Natural killer cell (primary cell): Measurements from ENCODE around the gene ELK4. TPM values are rescaled to one million over a fixed set of nuclear protein-coding genes. Genes with fewer than 3 reads are reported as not detected.
A peak's percentile ranks its signal among the peaks of the same experiment; 100 is the strongest.

Experiments
- ATAC-seq, 3 donors: fragments of 150-1000 bp in 2 of 3; fragments of 200-7000 bp in 1 of 3; cut with Tn5 transposase; 1 replicate in 1 of 3; 2 replicates in 2 of 3; pipeline ENCODE4 v1.10.0; 2021; ENCODE audit warnings: mild to moderate bottlenecking in 2 of 3, moderate library complexity in 2 of 3
- DNase-seq, 2 donors: peaks; one replicate each; pipeline versions ENCODE4 v3.0.0 to v3.0.0-alpha.2; 2013 to 2021; ENCODE audit warnings: mixed read lengths in 1 of 2
- H3K27ac ChIP-seq: one replicate; pipeline ENCODE4 v1.5.1; 2013; ENCODE audit warnings: mild to moderate bottlenecking, low read length
- H3K27me3 ChIP-seq: one replicate; pipeline ENCODE4 v1.6.1; 2013; ENCODE audit warnings: low read length; ENCODE audit not compliant: control insufficient read depth, insufficient read depth
- H3K36me3 ChIP-seq: one replicate; pipeline ENCODE4 v1.6.1; 2013; ENCODE audit warnings: low read length; ENCODE audit not compliant: control insufficient read depth, insufficient read depth
- H3K4me1 ChIP-seq: one replicate; pipeline ENCODE4 v1.6.1; 2013; ENCODE audit warnings: low read length; ENCODE audit not compliant: control insufficient read depth, insufficient read depth
- H3K4me3 ChIP-seq: one replicate; pipeline ENCODE4 v1.5.1; 2013; ENCODE audit warnings: low read length
- H3K9me3 ChIP-seq: one replicate; pipeline ENCODE4 v1.6.1; 2013; ENCODE audit warnings: low read length; ENCODE audit not compliant: control insufficient read depth, insufficient read depth
- H3K27ac Mint-ChIP-seq, 2 donors: one replicate each; pipeline ENCODE4 v1.8.0; 2022; ENCODE audit warnings: mild to moderate bottlenecking in 2 of 2, mixed read lengths in 2 of 2, moderate library complexity in 1 of 2
- H3K27me3 Mint-ChIP-seq, 2 donors: one replicate each; pipeline ENCODE4 v1.8.0; 2022; ENCODE audit warnings: low read depth in 2 of 2, mixed read lengths in 2 of 2
- H3K36me3 Mint-ChIP-seq: one replicate; pipeline ENCODE4 v1.8.0; 2022; ENCODE audit warnings: mixed read lengths
- H3K4me1 Mint-ChIP-seq, 2 donors: one replicate each; pipeline ENCODE4 v1.8.0; 2022; ENCODE audit warnings: mixed read lengths in 2 of 2
- H3K4me3 Mint-ChIP-seq: one replicate; pipeline ENCODE4 v1.8.0; 2022; ENCODE audit warnings: mild to moderate bottlenecking, moderate library complexity, mixed read lengths
- H3K9me3 Mint-ChIP-seq, 2 donors: one replicate each; pipeline ENCODE4 v1.8.0; 2022; ENCODE audit warnings: mixed read lengths in 2 of 2
- CTCF ChIP-seq: fragments of 200-600 bp; IDR thresholded peaks from one replicate; pipeline ENCODE4 v1.8.0; 2022; ENCODE audit warnings: antibody characterized with exemption
- WGBS: methylation state at CpG from one replicate; pipeline ENCODE4 v1.1.7; 2013; ENCODE audit warnings: missing lambda C conversion rate; ENCODE audit not compliant: insufficient coverage; 5-methylcytosine and 5-hydroxymethylcytosine counted together
- intact Hi-C: fragments of 100-400 bp; cut with micrococcal nuclease; formaldehyde crosslinking; loops from one replicate; pipeline ENCODE4 v1.14.2; 2022
- total RNA-seq, 4 donors: library from RNA; stranded (reverse); fragments of 120-200 nt in 1 of 4; gene quantifications; one replicate each; pipeline versions ENCODE4 v1.2.3 to v1.2.4, GENCODE V29; 2013 to 2022

ELK4 gene
- total RNA-seq, 3 donors from 2014 or later (not counting 1 experiment from before 2014, with no cell fraction given) = 107 to 155 (median 139) TPM

- H3K36me3 ChIP-seq = no peaks in the 10 kb centered on the region
- Mint-ChIP-seq H3K4me1 (no peaks in the 10 kb centered on the region), H3K27me3 (peaks cover 0 to 7% of the 10 kb centered on the region in 2 donors), H3K4me3 (no peak overlapping the region), H3K9me3 (no peaks in the 10 kb centered on the region), H3K36me3 (no peaks in the 10 kb centered on the region), H3K27ac (no peak overlapping the region)
- peaks cover 18% of the 10 kb centered on the region for H3K4me1 ChIP-seq
- DNase-seq (no peak), ATAC-seq (no peak)
- H3K9me3 ChIP-seq = no peaks in the 10 kb centered on the region
- H3K27ac ChIP-seq = no peak overlapping the region
- intact Hi-C loops = no loop called here
- no peak overlapping the region for H3K4me3 ChIP-seq
- 76% methylated on average over 7 of the region's 7 CpGs for WGBS
- no peak for TF ChIP-seq CTCF
- H3K27me3 ChIP-seq = no peaks in the 10 kb centered on the region
These were observed 47.1 kb downstream of the ELK4 start for GRCh38 chr1:205584732-205585131.

GRCh38 chr1:205583461-205584130 lies 48.2 kb downstream of the ELK4 start:
- H3K9me3 Mint-ChIP-seq = no peaks in the 10 kb centered on the region
- 83% methylated on average over 7 of the region's 7 CpGs for WGBS
- Histone ChIP-seq H3K4me1 (peaks cover 18% of the 10 kb centered on the region), H3K4me3 (no peak overlapping the region), H3K9me3 (no peaks in the 10 kb centered on the region), H3K27ac (no peak overlapping the region), H3K36me3 (no peaks in the 10 kb centered on the region), H3K27me3 (no peaks in the 10 kb centered on the region)
- ATAC-seq (no peak), DNase-seq (no peak)
- intact Hi-C loops = no loop called here
- H3K4me1 Mint-ChIP-seq = no peaks in the 10 kb centered on the region
- no peak for TF ChIP-seq CTCF
- H3K36me3 Mint-ChIP-seq = no peaks in the 10 kb centered on the region
- H3K4me3 Mint-ChIP-seq = no peak overlapping the region
- H3K27ac Mint-ChIP-seq = no peak overlapping the region
- peaks cover 0 to 7% of the 10 kb centered on the region in 2 donors for H3K27me3 Mint-ChIP-seq

GRCh38 chr1:205582471-205583291 lies 49.1 kb downstream of the ELK4 start:
- no peak for TF ChIP-seq CTCF
- Histone ChIP-seq H3K4me1 (peaks cover 18% of the 10 kb centered on the region), H3K36me3 (no peaks in the 10 kb centered on the region), H3K4me3 (no peak overlapping the region), H3K27me3 (no peaks in the 10 kb centered on the region), H3K27ac (no peak overlapping the region), H3K9me3 (no peaks in the 10 kb centered on the region)
- no peak overlapping the region for H3K4me3 Mint-ChIP-seq
- H3K9me3 Mint-ChIP-seq = no peaks in the 10 kb centered on the region
- DNase-seq (peak in 1 of 2 donors; percentile 60), ATAC-seq (peak in 2 of 3 donors; percentile 29 to 55)
- H3K27ac Mint-ChIP-seq = no peak overlapping the region
- H3K4me1 Mint-ChIP-seq = no peaks in the 10 kb centered on the region
- intact Hi-C loops = no loop called here
- H3K27me3 Mint-ChIP-seq = peaks cover 2 to 7% of the 10 kb centered on the region in 2 donors
- WGBS = 49% methylated on average over 6 of the region's 6 CpGs
- H3K36me3 Mint-ChIP-seq = no peaks in the 10 kb centered on the region
